H1 (cell line): ENCODE data around the gene GNAQ. TPM values are rescaled to one million over a fixed set of nuclear protein-coding genes. Genes with fewer than 3 reads are reported as not detected.

Experiments
- EGR1 ChIP-seq: IDR thresholded peaks from 2 replicates; pipeline ENCODE4 v1.6.1; 2011; ENCODE audit warnings: low read depth, low read length, borderline replicate concordance
- FOSL1 ChIP-seq: IDR thresholded peaks from 2 replicates; pipeline ENCODE4 v1.6.1; 2011; ENCODE audit warnings: mild to moderate bottlenecking, low read depth, low read length, moderate library complexity; ENCODE audit not compliant: insufficient read depth
- GABPA ChIP-seq: IDR thresholded peaks from 2 replicates; pipeline ENCODE4 v1.6.1; 2011; ENCODE audit warnings: mild to moderate bottlenecking, low read length, moderate library complexity, borderline replicate concordance; ENCODE audit not compliant: insufficient read depth
- KDM4A ChIP-seq: IDR thresholded peaks from one replicate; pipeline ENCODE4 v1.7.1; 2012; ENCODE audit warnings: low read depth, mild to moderate bottlenecking, moderate library complexity, low read length, inconsistent platforms; ENCODE audit not compliant: severe bottlenecking
- POLR2AphosphoS5 ChIP-seq: IDR thresholded peaks from 2 replicates; pipeline ENCODE4 v1.6.1; 2011; ENCODE audit warnings: low read depth, low read length
- RBBP5 ChIP-seq: IDR thresholded peaks from 2 replicates; pipeline ENCODE4 v1.7.1; 2012; ENCODE audit warnings: low read depth, mild to moderate bottlenecking, inconsistent platforms, low read length, moderate library complexity, borderline replicate concordance
- polyA plus RNA-seq, 7 experiments: library from polyadenylated mRNA; depleted of rRNA in 3 of 7; stranded (reverse) in 5 of 7; unstranded in 2 of 7; fragments of >200 nt in 5 of 7; fragments of 200-250 nt in 2 of 7; gene quantifications; 1 replicate in 5 of 7; 2 replicates in 1 of 7; 4 replicates in 1 of 7; pipeline versions ENCODE4 v1.2.1 to v1.2.3, GENCODE V29; 2011 to 2013; ENCODE audit warnings: missing spikeins in 2 of 7, mixed read lengths in 2 of 7
- total RNA-seq: library from RNA; stranded (reverse); fragmentation: NEBNext Ultra II Directional; extraction: Animal tissue kit (Norgen Biotek cat#: 25700); gene quantifications from 2 replicates; pipeline ENCODE4 v1.2.1, GENCODE V29; 2021

The GNAQ gene
- total and polyA plus RNA-seq, 2 of the 8 experiments (the other 6 are each of a cell fraction or from before 2014, with no cell fraction given): 22.8 to 63.8 TPM

DNA sequence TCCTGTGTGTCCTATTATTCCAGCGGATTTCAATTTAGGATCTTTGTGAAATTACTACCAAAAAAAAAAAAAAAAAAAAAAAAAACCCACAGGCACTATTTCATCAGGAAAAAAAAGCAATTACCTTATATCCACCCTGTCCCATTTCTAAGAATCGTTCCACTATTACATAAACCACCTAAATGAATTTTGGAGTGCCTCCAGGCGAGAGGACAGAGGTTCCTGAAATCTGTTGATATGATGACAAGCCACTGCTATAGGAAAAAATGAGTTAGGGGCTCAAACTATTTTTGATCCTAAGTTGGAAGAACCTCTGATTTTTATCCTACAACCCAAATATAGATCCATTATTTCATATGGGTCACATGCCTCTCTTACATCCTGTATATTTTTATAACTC lies 177.9 kb downstream of the GNAQ start (continued):
- TF ChIP-seq FOSL1 (no peak), EGR1 (no peak), POLR2AphosphoS5 (no peak), GABPA (no peak), KDM4A (no peak), RBBP5 (no peak)
